Frontal cortex (tissue), 4 donors: Measurements from ENCODE around the gene SPRED3. TPM values are rescaled to one million over a fixed set of nuclear protein-coding genes. Genes with fewer than 3 reads are reported as not detected.
A peak's percentile ranks its signal among the peaks of the same experiment; 100 is the strongest.
"Not testable (repeated sequence)": the region's sequence is repeated elsewhere in the genome, so short reads cannot be mapped to it uniquely, and the experiment has no call there.

Experiments used
- DNase-seq, 2 donors: peaks; one replicate each; pipeline ENCODE4 v3.0.0; 2012; ENCODE audit warnings: low spot score in 2 of 2
- FAIRE-seq: peaks from 2 replicates; lab custom pipeline; 2012; peaks lifted over from hg19 to GRCh38; lab: Jason Lieb, UNC
- total RNA-seq: library from RNA; depleted of rRNA; stranded (reverse); fragments of >200 nt; gene quantifications from one replicate; pipeline ENCODE4 v1.2.3, GENCODE V29; 2014
- donor health status: control.
- donor health status: control.
- donor health status: control.

The SPRED3 gene
- total RNA-seq, 1 donor from 2014 or later = 1.6 TPM

DNA sequence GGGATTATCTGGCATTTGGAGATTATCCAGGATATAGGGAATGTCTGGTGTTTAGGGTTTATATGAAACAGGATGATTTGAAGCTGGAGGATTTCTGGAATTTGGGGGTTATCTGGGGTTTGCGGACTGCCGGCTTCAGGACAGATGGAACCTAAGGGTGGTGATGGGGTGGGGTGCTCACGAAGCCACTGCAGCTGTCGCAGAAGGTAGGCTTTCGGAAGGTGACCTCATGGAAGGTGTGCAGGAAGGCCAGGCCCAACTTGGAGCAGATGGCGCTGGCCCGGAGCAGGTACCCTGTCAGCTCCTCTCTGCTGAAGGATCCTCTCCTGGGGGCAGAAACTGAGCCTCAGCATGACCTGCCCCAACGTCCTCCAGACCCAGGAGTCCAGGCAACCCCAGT lies 24.0 kb downstream of the SPRED3 start:
- FAIRE-seq (no peak), DNase-seq (no peak)

GRCh38 chr19:38412961-38413360 lies 24.5 kb downstream of the SPRED3 start:
- FAIRE-seq (no peak), DNase-seq (no peak)

DNA sequence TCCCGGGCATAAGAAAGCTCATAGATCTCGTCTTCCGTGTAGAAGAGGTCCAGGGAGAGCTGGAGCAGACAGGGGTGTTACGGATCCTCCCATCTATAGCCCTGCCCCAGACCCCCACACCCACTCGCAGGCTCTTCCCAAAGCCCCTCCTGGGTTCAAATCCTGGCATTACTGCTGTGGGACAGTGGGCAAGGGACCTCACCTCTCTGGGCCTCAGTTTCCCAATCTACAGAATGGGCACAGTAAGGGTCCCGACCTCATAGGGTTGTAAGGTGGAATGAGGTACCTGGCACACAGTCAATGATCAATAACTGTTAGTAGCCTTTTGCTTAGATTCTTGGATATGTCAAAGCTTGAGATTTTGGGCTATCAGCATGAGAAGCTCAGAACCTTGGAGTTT lies 24.9 kb downstream of the SPRED3 start:
- no peak for FAIRE-seq
- DNase-seq = no peak

- FAIRE-seq (no peak), DNase-seq (no peak)
Measured at GRCh38 chr19:38417146-38417543, 28.6 kb downstream of the SPRED3 start.

- DNase-seq = peak in 1 of 2 donors; percentile 40
- FAIRE-seq = no peak
Measured at GRCh38 chr19:38417544-38418506, 29.3 kb downstream of the SPRED3 start.

DNA sequence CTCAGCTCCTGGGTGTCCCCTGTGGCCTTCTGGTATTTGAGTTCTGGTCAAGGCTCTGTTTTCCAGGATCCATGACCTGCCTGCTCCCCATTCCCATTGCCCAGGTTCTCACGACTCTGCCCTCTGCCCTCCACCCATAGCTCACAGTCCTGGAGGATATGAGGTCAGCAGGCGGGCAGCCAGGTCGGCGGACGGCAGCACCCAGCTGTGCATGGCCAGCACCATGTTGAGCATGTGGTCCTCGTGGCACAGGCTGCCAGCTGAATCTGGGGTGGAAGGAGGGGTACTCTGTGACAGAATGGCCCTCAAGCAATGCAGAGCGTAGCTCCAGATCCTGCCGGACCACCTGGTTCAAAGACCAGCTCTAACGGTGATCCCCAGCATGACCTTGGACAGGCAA lies 32.4 kb downstream of the SPRED3 start:
- DNase-seq = no peak
- FAIRE-seq = no peak

GRCh38 chr19:38421856-38422255 lies 33.4 kb downstream of the SPRED3 start:
- DNase-seq = no peak

DNA sequence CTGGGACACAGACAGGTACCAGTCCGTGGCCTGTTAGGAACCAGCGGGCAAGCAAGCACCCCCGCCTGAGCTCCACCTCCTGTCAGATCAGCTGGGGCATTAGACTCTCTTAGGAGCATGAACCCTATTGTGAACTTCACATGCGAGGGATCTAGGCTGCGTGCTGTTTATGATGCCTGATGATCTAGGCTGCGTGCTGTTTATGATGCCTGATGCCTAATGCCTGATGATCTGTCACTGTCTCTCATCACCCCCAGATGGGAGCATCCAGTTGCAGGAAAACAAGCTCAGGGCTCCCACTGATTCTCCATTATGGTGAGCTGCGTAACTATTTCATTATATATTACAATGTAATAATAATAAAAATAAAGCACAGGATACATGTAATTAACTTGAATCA lies 33.9 kb downstream of the SPRED3 start:
- FAIRE-seq = no peak
- DNase-seq = no peak

More at GRCh38 chr19:38421856-38422255, 33.4 kb downstream of the SPRED3 start:
- no peak for FAIRE-seq

GRCh38 chr19:38424272-38424671 lies 35.8 kb downstream of the SPRED3 start:
- DNase-seq (no peak), FAIRE-seq (no peak)

DNA sequence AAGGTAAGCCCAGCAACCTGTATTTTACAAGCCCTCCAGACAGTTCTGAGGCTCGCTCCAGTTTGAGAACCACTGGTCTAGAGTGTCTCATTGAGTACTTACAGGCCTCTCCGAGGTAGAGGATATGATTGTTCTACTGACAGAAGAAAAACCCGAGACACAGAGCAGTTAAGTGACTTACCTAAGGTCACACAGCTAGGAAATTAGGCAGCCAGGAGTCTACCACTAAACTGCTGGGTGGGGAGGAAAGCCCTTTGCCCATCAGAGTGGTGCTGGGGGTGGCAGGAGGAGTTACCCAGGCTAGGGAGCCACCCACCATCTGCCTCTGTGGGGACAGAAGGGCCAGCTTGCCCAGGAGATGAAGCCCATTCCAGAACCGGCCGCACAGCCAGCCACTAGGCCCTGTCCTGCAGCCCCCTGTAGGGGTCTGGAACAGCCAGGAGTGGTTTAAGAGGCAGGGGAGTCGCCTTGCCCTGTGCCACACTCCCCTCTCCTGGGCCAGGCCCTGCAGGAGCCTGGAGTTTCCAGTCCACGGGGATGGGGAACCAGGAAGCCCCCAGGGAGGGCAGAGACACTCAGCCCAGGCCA lies 36.8 kb downstream of the SPRED3 start:
- DNase-seq = no peak
- FAIRE-seq = no peak

DNA sequence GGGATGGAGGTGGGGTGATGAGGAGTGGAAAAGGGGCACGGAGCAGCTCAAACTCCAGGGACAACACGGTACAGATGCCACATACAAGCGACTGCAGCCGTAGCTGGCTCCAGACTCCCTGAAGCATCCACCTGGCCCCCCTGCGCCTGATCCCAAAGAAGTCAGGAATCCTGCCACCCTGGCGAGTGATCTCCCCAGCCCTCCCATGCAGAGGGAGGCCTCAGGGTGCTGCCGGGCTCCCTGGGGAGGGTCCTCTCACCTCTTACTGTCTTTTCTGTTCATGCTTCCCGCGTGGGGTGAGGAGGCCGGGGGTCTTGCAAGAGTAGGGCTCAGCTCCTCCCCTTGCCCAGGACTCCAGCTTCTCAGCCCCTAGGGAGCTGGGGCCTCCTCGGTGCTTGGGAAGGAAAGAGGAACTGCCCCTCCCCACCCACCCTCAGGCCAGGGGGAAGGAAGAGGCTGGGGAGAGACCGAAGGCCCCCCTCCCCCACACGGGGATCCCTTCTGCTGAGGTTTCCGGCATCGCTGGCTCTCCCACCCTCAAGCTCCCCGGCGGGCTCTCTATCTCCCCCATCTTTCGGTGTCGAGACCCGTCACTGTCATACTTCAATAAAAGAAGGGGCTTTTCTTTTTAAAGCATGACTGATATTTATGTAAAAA lies 37.4 kb downstream of the SPRED3 start, which contains the start of gene RASGRP4:
RASGRP4 (minus strand) TSS at position 410 of the 657 bp plus-strand sequence; CDS start at position 282, 128 bp downstream.
- DNase-seq (no peak), FAIRE-seq (no peak)

GRCh38 chr19:38427035-38427677 lies 38.7 kb downstream of the SPRED3 start:
- not testable (repeated sequence) for DNase-seq, FAIRE-seq

- FAIRE-seq = no peak
Measured at GRCh38 chr19:38429055-38429810, 40.7 kb downstream of the SPRED3 start.

GRCh38 chr19:38429811-38430156 lies 41.3 kb downstream of the SPRED3 start:
- FAIRE-seq (no peak), DNase-seq (no peak)

More at GRCh38 chr19:38429055-38429810, 40.7 kb downstream of the SPRED3 start:
- no peak for DNase-seq

- DNase-seq = no peak
- no peak for FAIRE-seq
Measured at GRCh38 chr19:38430931-38431330, 42.4 kb downstream of the SPRED3 start.

DNA sequence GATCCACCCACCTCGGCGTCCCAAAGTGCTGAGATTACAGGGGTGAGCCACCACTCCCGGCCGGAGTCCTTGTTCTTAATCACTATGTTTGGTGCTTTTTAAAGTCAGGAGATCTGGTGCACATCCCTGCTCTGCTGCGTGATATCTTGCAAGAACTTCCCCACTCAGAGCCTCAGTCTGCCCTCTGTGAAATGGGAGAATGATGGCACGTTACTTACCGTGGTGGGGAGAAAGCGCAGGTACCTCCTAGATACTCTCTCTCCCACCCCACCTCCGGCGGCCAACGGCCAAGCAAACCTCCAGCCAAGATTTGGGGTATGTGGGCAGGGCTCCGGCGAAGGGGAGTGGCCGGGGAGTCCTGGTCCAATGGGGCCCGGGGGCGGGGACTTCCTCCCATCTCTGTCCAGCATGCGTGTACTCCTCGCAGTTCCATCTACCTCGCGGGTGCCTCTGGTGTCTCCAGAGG lies 44.8 kb downstream of the SPRED3 start, which contains the start of gene RYR1:
RYR1 (plus strand) TSS at position 424 of the 466 bp plus-strand sequence. CDS start 139 bp downstream, outside the sequence.
- no peak for FAIRE-seq

GRCh38 chr19:38434549-38435051 lies 46.1 kb downstream of the SPRED3 start:
- no peak for FAIRE-seq
- DNase-seq = no peak

More for the DNA sequence above, 44.8 kb downstream of the SPRED3 start, which contains the start of gene RYR1:
- peak in 1 of 2 donors; percentile 74 for DNase-seq

GRCh38 chr19:38437295-38437694 lies 48.8 kb downstream of the SPRED3 start:
- DNase-seq (no peak), FAIRE-seq (no peak)

DNA sequence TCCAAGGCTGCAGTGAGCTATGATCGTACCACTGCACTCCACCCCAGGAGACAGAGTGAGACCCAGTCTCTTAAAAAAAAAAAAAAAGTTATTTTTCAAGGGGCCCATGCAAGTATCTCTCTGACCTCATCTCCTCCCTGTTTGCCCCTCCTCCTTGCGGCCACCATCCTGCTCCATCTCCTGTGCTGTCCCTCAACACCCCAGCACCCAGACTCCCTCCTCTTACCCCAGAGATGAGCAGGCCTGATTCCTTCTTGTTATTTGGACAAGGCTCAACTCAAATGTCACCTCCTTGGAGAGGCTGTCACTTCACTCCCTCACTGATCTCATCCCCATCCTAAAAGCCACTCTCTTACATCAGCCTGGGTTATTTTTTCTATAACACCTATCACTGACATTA lies 49.4 kb downstream of the SPRED3 start:
- DNase-seq (no peak), FAIRE-seq (no peak)
